Activated naive CD8-positive, alpha-beta T cell treated with anti-CD3 and anti-CD28 coated beads, Interleukin-2, amount 10 ng/mL, durations not matched to agents 7 days and 5 days (primary cell): ENCODE measurements around the gene ODF4. TPM values are rescaled to one million over a fixed set of nuclear protein-coding genes. Genes with fewer than 3 reads are reported as not detected.

ENCODE experiments used
- ATAC-seq: fragments of 150-1000 bp; cut with Tn5 transposase; one replicate; pipeline ENCODE4 v1.10.0; 2021; ENCODE audit warnings: low read depth, moderate library complexity
- POLR2A ChIA-PET: fragments of 350-600 bp; sonication (Branson Sonifier 250); formaldehyde crosslinking; loops from one replicate; lab custom pipeline; 2021; ENCODE audit warnings: antibody characterized with exemption; lab: Charles Lee
- DNase-seq: peaks from one replicate; pipeline ENCODE4 v3.0.0; 2021
- H3K27ac Mint-ChIP-seq: one replicate; pipeline ENCODE4 v1.8.0; 2022; ENCODE audit warnings: mild to moderate bottlenecking, mixed read lengths
- H3K27me3 Mint-ChIP-seq: one replicate; pipeline ENCODE4 v1.8.0; 2022; ENCODE audit warnings: mild to moderate bottlenecking, moderate library complexity, mixed read lengths
- H3K36me3 Mint-ChIP-seq: one replicate; pipeline ENCODE4 v1.8.0; 2021; ENCODE audit warnings: mild to moderate bottlenecking, mixed read lengths
- H3K4me1 Mint-ChIP-seq: one replicate; pipeline ENCODE4 v1.8.0; 2021; ENCODE audit warnings: mixed read lengths
- H3K4me3 Mint-ChIP-seq: one replicate; pipeline ENCODE4 v1.8.0; 2022; ENCODE audit warnings: mild to moderate bottlenecking, moderate library complexity, mixed read lengths
- H3K9me3 Mint-ChIP-seq: one replicate; pipeline ENCODE4 v1.8.0; 2021; ENCODE audit warnings: mixed read lengths
- total RNA-seq, 2 experiments: library from RNA; stranded (reverse); gene quantifications; one replicate each; pipeline ENCODE4 v1.2.3, GENCODE V29; 2021

The ODF4 gene
- total RNA-seq, 2 experiments from 2014 or later = not detected

DNA sequence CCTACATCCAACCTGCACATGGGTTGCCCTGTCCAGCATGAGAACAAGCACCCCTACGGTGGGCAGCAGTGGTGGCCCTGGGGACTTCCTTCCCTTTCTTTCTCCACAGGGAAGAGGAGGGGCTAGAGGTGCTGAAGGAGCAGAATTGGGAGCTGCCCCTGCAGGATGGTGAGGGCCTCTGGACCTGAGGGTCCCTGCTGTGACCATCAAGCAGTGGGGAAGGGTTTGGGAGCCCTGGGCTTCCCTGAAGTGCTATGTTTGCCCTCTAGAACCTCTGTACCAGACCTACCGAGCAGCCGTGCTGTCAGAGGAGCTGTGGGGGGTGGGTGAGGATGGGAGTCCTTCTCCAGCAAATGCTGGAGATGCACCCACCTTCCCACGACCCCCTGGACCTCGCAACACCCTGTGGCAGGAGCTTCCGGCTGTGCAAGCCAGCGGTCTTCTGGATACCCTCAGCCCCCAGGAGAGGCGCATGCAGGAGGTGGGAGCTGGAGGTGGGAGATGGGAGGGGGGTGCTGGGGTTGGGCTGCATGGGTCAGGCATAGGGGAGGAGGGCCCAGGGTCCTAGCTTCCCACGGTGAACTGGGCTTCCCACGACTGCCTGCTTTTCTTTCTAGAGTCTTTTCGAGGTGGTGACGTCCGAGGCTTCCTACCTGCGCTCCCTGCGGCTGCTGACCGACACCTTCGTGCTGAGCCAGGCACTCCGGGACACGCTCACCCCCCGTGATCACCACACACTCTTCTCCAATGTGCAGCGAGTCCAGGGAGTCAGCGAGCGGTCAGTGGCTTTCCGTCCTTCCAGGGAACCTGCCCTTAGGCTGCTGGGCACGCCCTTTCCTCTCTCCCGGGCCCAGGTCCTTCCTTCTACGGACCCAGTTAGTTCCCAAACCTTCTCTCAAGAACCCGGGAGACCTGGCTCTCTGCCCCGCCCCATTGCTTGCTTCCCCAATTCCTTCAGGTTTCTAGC, 24.6 kb upstream of the ODF4 start:
- Mint-ChIP-seq H3K27me3 (peaks cover 5% of the 10 kb centered on the region), H3K27ac (no peak overlapping the region), H3K9me3 (no peaks in the 10 kb centered on the region), H3K36me3 (no peaks in the 10 kb centered on the region), H3K4me3 (no peak overlapping the region), H3K4me1 (no peaks in the 10 kb centered on the region)
- DNase-seq (no peak), ATAC-seq (no peak)
- POLR2A ChIA-PET = no interaction called here

DNA sequence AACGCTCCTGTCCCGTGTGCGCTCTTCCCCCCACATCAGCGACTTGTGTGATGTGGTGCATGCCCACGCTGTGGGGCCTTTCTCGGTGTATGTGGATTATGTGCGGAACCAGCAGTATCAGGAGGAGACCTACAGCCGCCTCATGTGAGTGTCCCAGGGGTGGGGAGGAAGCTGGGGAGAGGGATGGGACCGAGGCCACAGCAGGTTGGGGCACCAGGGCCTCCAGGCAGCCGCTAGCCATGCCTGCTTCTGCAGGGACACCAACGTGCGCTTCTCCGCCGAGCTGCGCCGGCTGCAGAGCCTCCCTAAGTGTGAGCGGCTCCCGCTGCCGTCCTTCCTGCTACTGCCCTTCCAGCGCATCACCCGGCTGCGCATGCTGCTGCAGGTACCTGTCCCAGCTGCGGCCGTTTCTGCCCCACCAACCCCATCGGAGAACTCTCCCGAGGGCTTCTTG, 23.8 kb upstream of the ODF4 start:
- H3K27me3 Mint-ChIP-seq = peaks cover 6% of the 10 kb centered on the region
- H3K36me3 Mint-ChIP-seq = no peaks in the 10 kb centered on the region
- no peaks in the 10 kb centered on the region for H3K4me1 Mint-ChIP-seq
- ATAC-seq (no peak), DNase-seq (no peak)
- H3K9me3 Mint-ChIP-seq = no peaks in the 10 kb centered on the region
- no peak overlapping the region for H3K4me3 Mint-ChIP-seq
- H3K27ac Mint-ChIP-seq = no peak overlapping the region
- POLR2A ChIA-PET = interaction anchor here (1.2 kb wide), 1 partner anchor 21 kb away, joined by 3 read pairs; the partner anchor contains the start of gene SLC25A35

DNA sequence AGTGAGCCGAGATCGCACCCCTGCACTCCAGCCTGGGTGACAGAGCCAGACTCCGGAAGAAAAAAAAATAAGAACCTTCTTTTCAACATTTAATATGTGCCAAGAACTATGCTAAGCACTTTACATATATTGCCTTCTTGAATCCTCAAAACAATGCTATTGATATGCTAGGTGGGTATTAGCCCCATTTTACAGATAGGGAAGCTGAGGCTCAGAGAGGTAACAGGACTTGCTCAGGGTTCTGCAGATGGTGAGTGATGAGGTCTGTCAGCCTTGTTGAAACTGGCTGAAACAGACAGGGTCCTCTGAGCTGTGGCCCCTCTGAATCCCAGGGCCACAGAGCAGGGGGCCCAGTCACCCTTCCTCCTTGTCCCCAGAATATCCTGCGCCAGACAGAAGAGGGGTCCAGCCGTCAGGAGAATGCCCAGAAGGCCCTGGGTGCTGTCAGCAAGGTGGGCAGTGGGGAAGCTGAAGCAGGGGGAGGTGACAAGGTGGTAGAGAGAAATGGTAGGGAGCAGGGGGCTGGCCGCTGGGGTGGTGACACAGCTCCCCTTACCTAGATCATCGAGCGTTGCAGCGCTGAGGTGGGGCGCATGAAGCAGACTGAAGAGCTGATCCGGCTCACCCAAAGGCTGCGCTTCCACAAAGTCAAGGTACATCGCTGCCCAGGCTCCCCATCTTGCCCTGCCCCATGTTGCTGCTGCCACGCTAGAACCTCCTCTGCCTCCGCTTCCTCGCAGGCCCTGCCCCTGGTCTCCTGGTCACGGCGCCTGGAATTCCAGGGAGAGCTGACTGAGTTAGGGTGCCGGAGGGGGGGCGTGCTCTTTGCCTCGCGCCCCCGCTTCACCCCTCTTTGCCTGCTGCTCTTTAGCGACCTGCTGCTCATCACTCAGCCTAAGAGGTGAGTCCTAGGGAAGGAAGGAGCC, 21.4 kb upstream of the ODF4 start:
- peaks cover 6% of the 10 kb centered on the region for H3K27me3 Mint-ChIP-seq
- H3K36me3 Mint-ChIP-seq = no peaks in the 10 kb centered on the region
- ATAC-seq = no peak
- H3K4me3 Mint-ChIP-seq = no peak overlapping the region
- DNase-seq = no peak
- H3K4me1 Mint-ChIP-seq = no peaks in the 10 kb centered on the region
- H3K9me3 Mint-ChIP-seq = no peaks in the 10 kb centered on the region
- no peak overlapping the region for H3K27ac Mint-ChIP-seq
- POLR2A ChIA-PET = no interaction called here

DNA sequence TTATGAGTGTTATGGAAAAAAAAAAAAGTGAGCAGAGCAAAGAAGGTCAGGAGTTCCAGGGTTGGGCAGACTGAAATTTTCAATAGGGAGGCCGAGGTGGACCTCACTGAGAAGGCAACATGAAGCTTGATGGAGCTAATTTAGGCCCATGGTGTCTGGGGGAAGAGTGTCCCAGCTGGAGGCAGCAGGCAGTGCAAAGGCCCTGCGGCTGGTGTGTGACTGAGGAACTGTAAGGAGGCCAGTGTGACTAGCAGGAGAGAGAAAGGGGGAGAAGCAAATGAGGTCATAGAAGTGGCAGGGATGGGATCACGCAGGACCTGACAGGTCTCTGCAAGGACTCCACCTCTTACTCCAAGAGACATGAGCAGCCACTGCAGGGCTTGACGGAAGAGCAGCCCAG, 19.4 kb upstream of the ODF4 start:
- Mint-ChIP-seq H3K9me3 (no peaks in the 10 kb centered on the region), H3K27ac (peak overlapping the region; percentile 59), H3K27me3 (peaks cover 19% of the 10 kb centered on the region), H3K36me3 (no peaks in the 10 kb centered on the region), H3K4me3 (no peak overlapping the region), H3K4me1 (peaks cover 2% of the 10 kb centered on the region)
- ATAC-seq (no peak), DNase-seq (no peak)
- POLR2A ChIA-PET = no interaction called here

DNA sequence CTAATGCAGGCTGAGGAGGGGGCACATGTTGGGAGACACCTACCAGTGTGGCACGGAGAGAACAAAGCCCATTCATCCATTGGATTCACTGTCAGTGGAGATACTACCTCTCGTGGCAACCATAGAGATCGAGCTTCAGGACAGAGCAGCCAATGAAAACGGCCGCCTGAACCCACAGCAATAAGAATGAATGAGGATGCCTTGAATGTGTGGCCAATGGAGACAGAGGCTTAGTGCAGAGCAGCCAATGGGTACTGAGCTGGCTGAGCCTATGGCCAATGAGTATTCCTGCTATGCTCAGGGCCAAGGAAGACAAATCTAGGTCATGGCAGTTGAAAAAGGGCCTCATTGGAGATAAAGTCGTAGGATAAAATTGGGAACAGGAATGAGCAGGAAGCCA, 18.6 kb upstream of the ODF4 start:
- H3K36me3 Mint-ChIP-seq = no peaks in the 10 kb centered on the region
- POLR2A ChIA-PET = no interaction called here
- no peak for ATAC-seq

DNA sequence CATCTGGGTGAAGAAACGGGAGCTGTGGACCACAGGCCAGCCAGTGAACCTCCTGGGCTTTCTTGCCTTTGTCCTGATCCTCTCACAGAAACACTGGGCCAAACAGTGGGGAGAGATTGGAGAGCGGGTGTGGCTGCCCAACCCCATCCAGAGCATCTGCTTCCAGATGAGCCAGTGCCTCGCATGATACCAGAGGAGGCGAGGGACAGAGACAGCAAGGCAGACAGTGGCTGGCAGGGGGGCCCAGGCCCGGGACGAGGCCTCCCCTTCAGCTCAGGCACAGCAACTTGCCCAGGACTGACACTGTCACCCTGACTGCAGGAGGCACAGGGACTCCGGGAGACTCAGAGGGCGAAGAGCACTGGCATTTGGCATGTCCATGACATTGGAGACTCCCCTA, 17.6 kb upstream of the ODF4 start:
- Mint-ChIP-seq H3K9me3 (no peaks in the 10 kb centered on the region), H3K4me1 (peaks cover 13% of the 10 kb centered on the region), H3K36me3 (no peaks in the 10 kb centered on the region), H3K27ac (no peak overlapping the region), H3K27me3 (peaks cover 30% of the 10 kb centered on the region), H3K4me3 (no peak overlapping the region)
- DNase-seq = no peak
- ATAC-seq = no peak
- POLR2A ChIA-PET = no interaction called here

More for the DNA sequence above, 18.6 kb upstream of the ODF4 start:
- Mint-ChIP-seq H3K4me3 (no peak overlapping the region), H3K27me3 (peaks cover 25% of the 10 kb centered on the region), H3K9me3 (no peaks in the 10 kb centered on the region), H3K27ac (no peak overlapping the region), H3K4me1 (peaks cover 5% of the 10 kb centered on the region)
- DNase-seq = no peak

DNA sequence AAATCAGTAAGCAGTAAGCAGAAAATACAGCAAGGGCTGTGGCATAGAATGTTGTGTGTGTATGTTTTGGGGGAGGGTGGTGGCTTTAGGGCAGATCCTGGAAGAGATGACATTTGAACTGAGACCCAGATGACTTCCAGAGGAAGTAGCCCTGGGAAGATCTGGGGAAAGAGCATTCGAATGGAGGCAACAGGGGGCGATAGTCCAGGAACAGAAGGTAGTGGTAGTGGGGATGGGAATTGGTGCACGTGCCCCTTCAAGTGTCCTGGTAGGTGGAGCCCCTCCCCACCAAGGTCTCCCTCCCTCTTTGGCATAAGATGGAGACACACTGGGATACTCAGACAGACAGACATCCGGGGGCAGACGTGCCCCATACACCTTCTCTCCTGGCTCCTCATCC, 15.5 kb upstream of the ODF4 start:
- ATAC-seq = no peak
- H3K27me3 Mint-ChIP-seq = peaks cover 39% of the 10 kb centered on the region
- POLR2A ChIA-PET = no interaction called here

DNA sequence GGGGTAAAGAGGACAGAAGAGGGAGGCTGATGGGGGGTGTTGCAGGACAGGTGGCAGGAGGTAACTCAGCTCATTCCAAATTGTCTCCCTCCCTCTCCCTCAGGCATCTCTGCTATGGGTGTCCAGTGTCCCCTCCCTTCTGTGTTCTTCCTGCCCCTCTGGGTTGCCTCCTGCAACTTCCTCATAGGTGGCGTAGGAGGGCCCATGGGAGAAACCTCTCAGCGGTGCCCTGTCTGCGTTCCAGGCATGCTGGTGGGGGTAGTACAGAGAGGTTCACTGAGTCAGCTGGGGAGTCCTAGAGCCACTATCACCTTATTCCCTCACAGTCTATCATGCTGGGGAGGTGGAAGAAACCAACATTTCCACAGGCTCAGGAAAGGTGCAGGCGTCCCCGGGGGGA, 14.7 kb upstream of the ODF4 start:
- POLR2A ChIA-PET = no interaction called here
- H3K9me3 Mint-ChIP-seq = no peaks in the 10 kb centered on the region
- ATAC-seq (no peak), DNase-seq (no peak)
- peaks cover 39% of the 10 kb centered on the region for H3K27me3 Mint-ChIP-seq
- no peaks in the 10 kb centered on the region for H3K36me3 Mint-ChIP-seq
- H3K4me3 Mint-ChIP-seq = no peak overlapping the region
- H3K27ac Mint-ChIP-seq = no peak overlapping the region
- peaks cover 17% of the 10 kb centered on the region for H3K4me1 Mint-ChIP-seq

More for the DNA sequence above, 15.5 kb upstream of the ODF4 start:
- no peak overlapping the region for H3K4me3 Mint-ChIP-seq
- no peak for DNase-seq
- no peaks in the 10 kb centered on the region for H3K36me3 Mint-ChIP-seq
- H3K27ac Mint-ChIP-seq = no peak overlapping the region
- no peaks in the 10 kb centered on the region for H3K9me3 Mint-ChIP-seq
- H3K4me1 Mint-ChIP-seq = peaks cover 17% of the 10 kb centered on the region

DNA sequence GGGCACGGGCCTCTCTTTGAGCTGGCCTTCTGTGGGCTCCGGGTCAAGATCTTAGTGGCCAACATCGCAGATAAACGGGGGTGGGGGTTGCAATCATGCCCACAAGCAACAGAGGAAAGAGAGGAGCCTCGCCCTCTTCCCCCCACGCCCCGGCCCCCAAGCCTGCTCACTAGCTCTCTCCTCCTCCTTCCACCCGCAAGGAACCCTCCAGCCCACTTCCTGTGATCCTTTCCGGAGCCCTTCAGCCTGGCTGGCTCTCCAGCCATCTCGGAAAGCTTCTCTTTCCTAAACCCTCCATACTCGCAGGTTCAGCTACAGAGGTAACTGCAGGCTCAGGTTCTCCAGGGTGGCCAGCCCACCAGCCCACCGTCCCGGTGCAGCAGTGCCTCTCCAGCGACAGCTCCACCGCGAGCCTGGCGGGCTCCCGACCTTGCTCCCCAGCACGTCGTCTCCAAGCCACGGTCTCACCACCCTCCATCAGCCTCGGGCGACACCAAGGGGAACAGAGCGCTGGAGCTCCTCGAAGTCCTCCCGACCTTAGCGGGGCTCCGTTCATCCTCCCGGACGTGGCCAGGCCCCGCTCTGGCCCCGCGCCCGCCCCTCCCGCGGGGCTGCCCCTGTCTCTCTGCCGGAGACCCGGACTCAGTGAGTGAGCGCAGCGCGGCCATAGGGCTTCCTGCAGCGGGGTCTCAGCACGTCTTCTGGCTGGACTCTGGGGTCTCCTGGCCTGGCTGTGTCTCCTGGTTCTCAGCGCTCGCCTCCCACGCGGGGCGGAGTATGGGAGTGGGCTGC, 12.9 kb upstream of the ODF4 start:
- peaks cover 17% of the 10 kb centered on the region for H3K4me1 Mint-ChIP-seq
- H3K27ac Mint-ChIP-seq = no peak overlapping the region
- POLR2A ChIA-PET = interaction anchor here (1.0 to 1.4 kb wide), 3 partner anchors 50 to 154 kb away, joined by 3 read pairs; partner anchors contain the start of genes KRABD2 and PFAS
- peak; percentile 76 for ATAC-seq
- H3K4me3 Mint-ChIP-seq = peak overlapping the region; percentile 79
- H3K9me3 Mint-ChIP-seq = no peaks in the 10 kb centered on the region
- peaks cover 36% of the 10 kb centered on the region for H3K27me3 Mint-ChIP-seq
- H3K36me3 Mint-ChIP-seq = no peaks in the 10 kb centered on the region
- peak; percentile 60 for DNase-seq

DNA sequence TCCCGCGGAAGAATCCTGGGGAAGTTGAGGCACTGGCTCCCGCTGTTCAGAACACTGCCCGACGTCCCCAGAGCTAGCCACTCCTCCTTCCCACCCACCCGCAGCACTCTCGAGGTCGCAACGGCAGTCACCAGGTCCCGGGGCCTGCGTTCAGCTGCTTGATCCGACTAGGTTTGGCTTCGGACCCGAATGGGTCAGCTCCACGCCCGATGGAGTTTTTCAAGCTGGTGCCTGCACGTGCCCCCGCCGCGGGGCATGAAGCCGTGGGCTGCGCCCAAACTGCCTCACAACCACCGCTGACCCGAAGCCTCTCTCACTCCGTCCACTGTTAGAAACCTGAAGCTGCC, 12.4 kb upstream of the ODF4 start:
- H3K4me1 Mint-ChIP-seq = peaks cover 17% of the 10 kb centered on the region
- peaks cover 36% of the 10 kb centered on the region for H3K27me3 Mint-ChIP-seq
- DNase-seq (no peak), ATAC-seq (no peak)
- H3K9me3 Mint-ChIP-seq = no peaks in the 10 kb centered on the region
- POLR2A ChIA-PET = interaction anchor here (1.0 kb wide), 1 partner anchor 49 kb away, joined by 3 read pairs; the partner anchor contains the start of gene KRABD2
- H3K27ac Mint-ChIP-seq = no peak overlapping the region
- H3K36me3 Mint-ChIP-seq = no peaks in the 10 kb centered on the region
- H3K4me3 Mint-ChIP-seq = peak overlapping the region; percentile 79

DNA sequence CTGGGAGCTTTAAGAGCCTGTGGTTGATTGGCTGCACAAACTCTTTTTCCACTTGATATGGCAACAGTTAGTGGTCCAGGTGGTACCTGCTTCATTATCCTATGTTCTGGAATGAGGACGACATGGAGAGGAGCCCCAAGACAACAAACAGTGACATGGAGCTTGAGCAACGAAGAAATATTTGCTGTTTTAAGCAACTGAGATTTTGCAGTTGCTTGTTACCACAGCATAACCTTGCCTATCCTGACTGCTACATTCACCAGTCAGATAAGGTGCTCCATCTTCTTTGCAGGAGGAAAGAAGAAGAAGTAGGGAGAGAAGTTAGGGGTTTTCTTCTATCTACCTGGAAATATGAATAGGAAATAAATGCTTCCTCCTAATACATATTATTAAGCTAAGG, 7.5 kb upstream of the ODF4 start:
- Mint-ChIP-seq H3K4me3 (no peak overlapping the region), H3K36me3 (no peaks in the 10 kb centered on the region), H3K27ac (no peak overlapping the region), H3K27me3 (peaks cover 14% of the 10 kb centered on the region), H3K9me3 (no peaks in the 10 kb centered on the region), H3K4me1 (peaks cover 6% of the 10 kb centered on the region)
- no peak for DNase-seq
- ATAC-seq = no peak
- POLR2A ChIA-PET = interaction anchor here (0.6 kb wide), 1 partner anchor 212 kb away, joined by 3 read pairs; no protein-coding TSS in a partner anchor

DNA sequence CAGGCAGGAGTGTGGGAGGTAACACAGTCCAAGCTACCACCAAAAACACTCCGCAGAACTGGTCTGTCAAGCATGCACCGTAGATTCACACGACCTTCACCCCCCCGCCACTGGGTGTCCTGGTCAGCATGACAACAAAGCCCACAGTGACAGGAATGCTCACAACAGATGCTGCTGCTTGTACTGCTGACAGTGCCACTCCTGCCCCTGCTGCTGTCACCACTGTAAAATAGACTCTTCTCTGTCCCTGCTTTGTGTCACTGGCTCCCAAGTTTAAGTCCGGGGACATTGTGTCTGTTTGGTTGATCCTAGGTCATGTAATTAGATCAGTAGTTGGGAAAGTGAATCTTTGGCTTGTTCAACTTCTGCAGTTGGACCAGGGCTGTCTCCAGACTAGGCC, 7.0 kb upstream of the ODF4 start:
- H3K27ac Mint-ChIP-seq = no peak overlapping the region
- H3K4me3 Mint-ChIP-seq = no peak overlapping the region
- peaks cover 12% of the 10 kb centered on the region for H3K27me3 Mint-ChIP-seq
- no peaks in the 10 kb centered on the region for H3K36me3 Mint-ChIP-seq
- H3K9me3 Mint-ChIP-seq = no peaks in the 10 kb centered on the region
- DNase-seq = no peak
- peaks cover 5% of the 10 kb centered on the region for H3K4me1 Mint-ChIP-seq
- ATAC-seq = no peak
- POLR2A ChIA-PET = no interaction called here
